ENCODE measurements around the gene RNF151. TPM values are rescaled to one million over a fixed set of nuclear protein-coding genes. Genes with fewer than 3 reads are reported as not detected.

Gene RNF151
- total RNA-seq, 1 experiment from 2014 or later: 0.28 TPM

DNA sequence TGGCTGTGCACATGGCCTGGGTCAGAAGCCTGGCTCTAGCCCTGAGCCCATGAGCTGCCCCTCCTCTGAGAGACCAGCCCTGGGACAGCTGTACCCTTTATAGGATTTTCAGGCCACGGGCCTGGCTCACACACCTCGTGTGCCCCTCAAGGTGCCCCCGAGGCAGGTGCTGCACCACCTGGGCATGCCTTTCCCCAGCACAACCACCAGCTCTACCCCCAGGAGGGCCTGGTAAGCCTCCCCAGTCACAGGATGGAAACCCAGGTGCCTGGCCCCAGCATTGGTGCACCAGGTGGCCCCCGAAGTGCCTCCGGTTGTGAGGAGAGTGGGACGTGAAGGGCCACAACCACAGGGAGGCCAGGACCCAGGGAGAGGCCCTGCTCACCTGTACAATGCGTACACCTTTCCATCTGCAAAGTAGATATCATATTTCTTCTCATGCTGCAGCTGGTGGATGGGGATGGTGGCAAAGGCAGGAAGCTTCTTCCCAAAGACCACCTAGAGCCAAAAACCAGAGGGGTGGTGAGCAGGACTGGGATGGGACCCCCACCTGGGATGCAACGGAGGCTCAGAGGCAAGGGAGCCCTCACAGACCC, 36.7 kb downstream of the RNF151 start:
- H3K4me2 ChIP-seq (ENCODE audit: insufficient read depth, insufficient read length, low read length): no peak overlapping the region
- no peaks in the 10 kb centered on the region for H3K9me3 ChIP-seq (ENCODE audit: control insufficient read depth, low read depth, low read length)
- no peak overlapping the region for H3K27ac ChIP-seq (ENCODE audit: insufficient read length, low read depth, low read length)
- H3K23me2 ChIP-seq (ENCODE audit: insufficient read length, low read depth, low read length, poor library complexity, severe bottlenecking): no peaks in the 10 kb centered on the region
- Mint-ChIP-seq H3K27me3 (ENCODE audit: low read depth) (no peaks in the 10 kb centered on the region), H3K9me3 (no peaks in the 10 kb centered on the region; a peak in 1 of 5 replicates), H3K4me1 (peaks cover 13 to 25% of the 10 kb centered on the region in 2 experiments), H3K27ac (no peak overlapping the region), H3K4me3 (no peak overlapping the region), H3K36me3 (ENCODE audit: insufficient read depth in 1 of 3, low read depth in 3 of 3) (peaks cover 16 to 43% (median 41%) of the 10 kb centered on the region in 3 experiments)
- H2BK120ac ChIP-seq (ENCODE audit: low read depth, low read length, poor library complexity, severe bottlenecking): no peak overlapping the region
- no peak overlapping the region for H3K18ac ChIP-seq (ENCODE audit: insufficient read length, low read depth, low read length)
- H2BK15ac ChIP-seq (ENCODE audit: low read depth, low read length): no peak overlapping the region
- H4K5ac ChIP-seq (ENCODE audit: insufficient read length, low read depth, low read length): no peak overlapping the region
- no peak overlapping the region for H3T11ph ChIP-seq (ENCODE audit: low read length)
- H2BK12ac ChIP-seq (ENCODE audit: insufficient read length, low read depth, low read length): no peak overlapping the region
- H4K8ac ChIP-seq (replicated peaks; ENCODE audit: insufficient read length, low read depth, low read length): no peak overlapping the region
- no peak for DNase-seq
- TF ChIP-seq, protein P1, sequence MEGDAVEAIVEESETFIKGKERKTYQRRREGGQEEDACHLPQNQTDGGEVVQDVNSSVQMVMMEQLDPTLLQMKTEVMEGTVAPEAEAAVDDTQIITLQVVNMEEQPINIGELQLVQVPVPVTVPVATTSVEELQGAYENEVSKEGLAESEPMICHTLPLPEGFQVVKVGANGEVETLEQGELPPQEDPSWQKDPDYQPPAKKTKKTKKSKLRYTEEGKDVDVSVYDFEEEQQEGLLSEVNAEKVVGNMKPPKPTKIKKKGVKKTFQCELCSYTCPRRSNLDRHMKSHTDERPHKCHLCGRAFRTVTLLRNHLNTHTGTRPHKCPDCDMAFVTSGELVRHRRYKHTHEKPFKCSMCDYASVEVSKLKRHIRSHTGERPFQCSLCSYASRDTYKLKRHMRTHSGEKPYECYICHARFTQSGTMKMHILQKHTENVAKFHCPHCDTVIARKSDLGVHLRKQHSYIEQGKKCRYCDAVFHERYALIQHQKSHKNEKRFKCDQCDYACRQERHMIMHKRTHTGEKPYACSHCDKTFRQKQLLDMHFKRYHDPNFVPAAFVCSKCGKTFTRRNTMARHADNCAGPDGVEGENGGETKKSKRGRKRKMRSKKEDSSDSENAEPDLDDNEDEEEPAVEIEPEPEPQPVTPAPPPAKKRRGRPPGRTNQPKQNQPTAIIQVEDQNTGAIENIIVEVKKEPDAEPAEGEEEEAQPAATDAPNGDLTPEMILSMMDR (conservative IDR thresholded peaks at IDR 0.05): no peak
- H3K56ac ChIP-seq (ENCODE audit: insufficient read length, low read depth, low read length): no peak overlapping the region
- no peak overlapping the region for H4K91ac ChIP-seq (ENCODE audit: insufficient read length, low read depth, low read length)
- H2AFZ ChIP-seq (ENCODE audit: low read length): no peak overlapping the region
- H3K79me1 ChIP-seq (ENCODE audit: insufficient read depth, low read depth, low read length, poor library complexity, severe bottlenecking): peaks cover 24% of the 10 kb centered on the region
- no peak overlapping the region for H2BK20ac ChIP-seq (ENCODE audit: low read depth, low read length, poor library complexity, severe bottlenecking)
- no peak overlapping the region for H3K9ac ChIP-seq (ENCODE audit: extremely low read depth, insufficient read length, low read length)
- no CpG with 5 or more reads among the region's 8 CpGs for WGBS (ENCODE audit: extremely low coverage, insufficient read length, low lambda C conversion rate)
- no peak overlapping the region for H2BK5ac ChIP-seq (ENCODE audit: insufficient read length, low read length)
- H3K23ac ChIP-seq (ENCODE audit: insufficient read length, low read depth, low read length): no peak overlapping the region
- no peak overlapping the region for H3K4ac ChIP-seq (ENCODE audit: low read depth, low read length)
- no peak overlapping the region for H2AK5ac ChIP-seq (ENCODE audit: insufficient read length, low read length)
- peaks cover 20% of the 10 kb centered on the region; the same call in 1 of the 2 replicates for H3K79me2 ChIP-seq (ENCODE audit: insufficient read depth, low read length)
- peaks cover 2% of the 10 kb centered on the region; the same call in 1 of the 2 replicates for H3K4me1 ChIP-seq (ENCODE audit: insufficient read depth, low read length)
- H3K27me3 ChIP-seq (ENCODE audit: insufficient read depth, low read length): no peaks in the 10 kb centered on the region
- no peak overlapping the region for H3K14ac ChIP-seq (ENCODE audit: insufficient read depth, low read length)
- no peaks in the 10 kb centered on the region for H4K20me1 ChIP-seq (ENCODE audit: control insufficient read depth, insufficient read depth, insufficient read length)

Data from H9 (cell line).